Gastroesophageal sphincter (tissue), 3 donors: ENCODE measurements around the gene SCD5.

Source experiments
- CTCF ChIP-seq, 4 experiments: fragments of 200-600 bp in 2 of 4; fragments of 450-650 bp in 2 of 4; sonication (generic) in 1 of 4; IDR thresholded peaks; one replicate each; pipeline ENCODE4 v1.5.1; 2017 to 2019; ENCODE audit warnings: antibody characterized with exemption in 4 of 4, mild to moderate bottlenecking in 2 of 4, moderate library complexity in 2 of 4
- EP300 ChIP-seq: sonication (generic); formaldehyde crosslinking; IDR thresholded peaks from one replicate; pipeline ENCODE4 v1.6.1; 2017; ENCODE audit warnings: antibody characterized with exemption, mild to moderate bottlenecking
- POLR2A ChIP-seq, 2 donors: fragments of 450-650 bp; IDR thresholded peaks; one replicate each; pipeline ENCODE4 v1.6.1; 2017; ENCODE audit warnings: antibody characterized with exemption in 2 of 2, mild to moderate bottlenecking in 2 of 2, moderate library complexity in 1 of 2

- TF ChIP-seq POLR2A (IDR thresholded peaks at IDR 0.05) (no peak), EP300 (no peak), CTCF (IDR thresholded peaks at IDR 0.05) (no peak)
Measured at GRCh38 chr4:82594456-82594855, 204.1 kb downstream of the SCD5 start.
